OCI-LY1 (cell line): ENCODE data around the gene LBX1.

ENCODE experiments used
- H2AFZ ChIP-seq: fragments of 200-600 bp; sonication (generic), shearing (Covaris generic); 2 replicates; pipeline ENCODE4 v1.6.0; 2014; ENCODE audit warnings: antibody characterized with exemption, mild to moderate bottlenecking, low read length
- H3F3A ChIP-seq: fragments of 200-600 bp; sonication (generic), shearing (Covaris generic); 2 replicates; pipeline ENCODE4 v1.6.0; 2014; ENCODE audit warnings: mild to moderate bottlenecking, antibody characterized with exemption, low read length, moderate library complexity; ENCODE audit not compliant: insufficient read depth
- H3K27ac ChIP-seq: fragments of 200-600 bp; sonication (generic); 2 replicates; pipeline ENCODE4 v1.5.1; 2014; ENCODE audit warnings: low read length, mixed run types, mild to moderate bottlenecking, low read depth; ENCODE audit not compliant: poor library complexity, severe bottlenecking
- H3K27me3 ChIP-seq: fragments of 200-600 bp; sonication (generic); 2 replicates; pipeline ENCODE4 v1.6.0; 2014; ENCODE audit warnings: antibody characterized with exemption, mild to moderate bottlenecking, low read length, moderate library complexity; ENCODE audit not compliant: insufficient read depth
- H3K36me3 ChIP-seq: fragments of 200-600 bp; sonication (generic); 2 replicates; pipeline ENCODE4 v1.6.1; 2014; ENCODE audit warnings: mild to moderate bottlenecking, antibody characterized with exemption, low read length, moderate library complexity, mixed read lengths; ENCODE audit not compliant: insufficient read depth
- H3K4me1 ChIP-seq: fragments of 200-600 bp; sonication (generic); 2 replicates; pipeline ENCODE4 v1.5.1; 2014; ENCODE audit warnings: mild to moderate bottlenecking, low read length, moderate library complexity; ENCODE audit not compliant: insufficient read depth, severe bottlenecking
- H3K4me2 ChIP-seq: fragments of 200-600 bp; sonication (generic), shearing (Covaris generic); 2 replicates; pipeline ENCODE4 v1.6.1; 2014; ENCODE audit warnings: low read length
- H3K4me3 ChIP-seq: fragments of 200-600 bp; sonication (generic); 2 replicates; pipeline ENCODE4 v1.5.1; 2014; ENCODE audit warnings: low read length, low read depth, mild to moderate bottlenecking, mixed read lengths; ENCODE audit not compliant: poor library complexity, severe bottlenecking
- H3K79me2 ChIP-seq: fragments of 200-600 bp; shearing (Covaris generic); 2 replicates; pipeline ENCODE4 v1.6.1; 2016; ENCODE audit warnings: mixed run types, low read length, mixed read lengths; ENCODE audit not compliant: insufficient read depth
- H3K9ac ChIP-seq: fragments of 200-600 bp; sonication (generic), shearing (Covaris generic); 2 replicates; pipeline ENCODE4 v1.6.1; 2014; ENCODE audit warnings: mild to moderate bottlenecking, low read length, mixed read lengths
- H3K9me2 ChIP-seq: fragments of 200-600 bp; sonication (generic), shearing (Covaris generic); 2 replicates; pipeline ENCODE4 v1.6.1; 2014; ENCODE audit warnings: low read depth, mild to moderate bottlenecking, low read length, mixed read lengths
- H3K9me3 ChIP-seq: fragments of 200-600 bp; shearing (Covaris generic); 2 replicates; pipeline ENCODE4 v1.6.1; 2014; ENCODE audit warnings: low read length, mixed read lengths
- H4K20me1 ChIP-seq: fragments of 200-600 bp; sonication (generic), shearing (Covaris generic); 2 replicates; pipeline ENCODE4 v1.6.0; 2016; ENCODE audit warnings: mild to moderate bottlenecking, low read length; ENCODE audit not compliant: insufficient read depth
- CTCF ChIP-seq: fragments of 200-600 bp; sonication (generic), shearing (Covaris generic); IDR thresholded peaks from 2 replicates; pipeline ENCODE4 v1.5.1; 2017; ENCODE audit warnings: mild to moderate bottlenecking, antibody characterized with exemption, low read length, moderate library complexity, mixed read lengths
- EZH2 ChIP-seq: fragments of 200-600 bp; sonication (generic), shearing (Covaris generic); IDR thresholded peaks from 2 replicates; pipeline ENCODE4 v1.8.0; 2017; ENCODE audit warnings: borderline replicate concordance, mixed run types, mild to moderate bottlenecking, antibody characterized with exemption, low read length, moderate library complexity, mixed read lengths

The LBX1 gene

GRCh38 chr10:101258179-101258885, 29.1 kb upstream of the LBX1 start:
- no peak overlapping the region for H2AFZ ChIP-seq
- H3K4me2 ChIP-seq, result no peak overlapping the region
- no peak overlapping the region for H3K9ac ChIP-seq
- H3K27me3 ChIP-seq, result no peaks in the 10 kb centered on the region
- no peaks in the 10 kb centered on the region for H3K9me2 ChIP-seq
- H3K9me3 ChIP-seq, result no peaks in the 10 kb centered on the region
- no peak overlapping the region for H3K27ac ChIP-seq
- H4K20me1 ChIP-seq, result no peaks in the 10 kb centered on the region
- H3K4me1 ChIP-seq, result no peaks in the 10 kb centered on the region
- H3K36me3 ChIP-seq, result no peaks in the 10 kb centered on the region
- H3K4me3 ChIP-seq, result no peak overlapping the region
- H3F3A ChIP-seq, result no peaks in the 10 kb centered on the region
- no peaks in the 10 kb centered on the region for H3K79me2 ChIP-seq
- TF ChIP-seq EZH2 (no peak), CTCF (no peak)

GRCh38 chr10:101257491-101257890, 28.2 kb upstream of the LBX1 start:
- Histone ChIP-seq H3K27ac (no peak overlapping the region), H2AFZ (no peak overlapping the region)

GRCh38 chr10:101257084-101257483, 27.8 kb upstream of the LBX1 start:
- Histone ChIP-seq H3K27me3 (no peaks in the 10 kb centered on the region), H3K4me2 (no peak overlapping the region), H3K4me3 (no peak overlapping the region), H3F3A (no peaks in the 10 kb centered on the region), H3K79me2 (no peaks in the 10 kb centered on the region), H2AFZ (no peak overlapping the region), H3K27ac (no peak overlapping the region), H3K9me3 (no peaks in the 10 kb centered on the region), H4K20me1 (no peaks in the 10 kb centered on the region), H3K9me2 (no peaks in the 10 kb centered on the region), H3K4me1 (no peaks in the 10 kb centered on the region), H3K9ac (no peak overlapping the region), H3K36me3 (no peaks in the 10 kb centered on the region)
- no peak for TF ChIP-seq EZH2
- no peak for TF ChIP-seq CTCF

More at GRCh38 chr10:101257491-101257890, 28.2 kb upstream of the LBX1 start:
- no peaks in the 10 kb centered on the region for H3K9me2 ChIP-seq
- H3K4me2 ChIP-seq, result no peak overlapping the region
- no peaks in the 10 kb centered on the region for H3K9me3 ChIP-seq
- no peaks in the 10 kb centered on the region for H4K20me1 ChIP-seq
- no peak overlapping the region for H3K4me3 ChIP-seq
- no peak overlapping the region for H3K9ac ChIP-seq
- H3K27me3 ChIP-seq, result no peaks in the 10 kb centered on the region
- H3K36me3 ChIP-seq, result no peaks in the 10 kb centered on the region
- no peaks in the 10 kb centered on the region for H3F3A ChIP-seq
- no peaks in the 10 kb centered on the region for H3K4me1 ChIP-seq
- H3K79me2 ChIP-seq, result no peaks in the 10 kb centered on the region
- TF ChIP-seq CTCF (no peak), EZH2 (no peak)
